Measurements from ENCODE around the gene COL20A1.

DNA sequence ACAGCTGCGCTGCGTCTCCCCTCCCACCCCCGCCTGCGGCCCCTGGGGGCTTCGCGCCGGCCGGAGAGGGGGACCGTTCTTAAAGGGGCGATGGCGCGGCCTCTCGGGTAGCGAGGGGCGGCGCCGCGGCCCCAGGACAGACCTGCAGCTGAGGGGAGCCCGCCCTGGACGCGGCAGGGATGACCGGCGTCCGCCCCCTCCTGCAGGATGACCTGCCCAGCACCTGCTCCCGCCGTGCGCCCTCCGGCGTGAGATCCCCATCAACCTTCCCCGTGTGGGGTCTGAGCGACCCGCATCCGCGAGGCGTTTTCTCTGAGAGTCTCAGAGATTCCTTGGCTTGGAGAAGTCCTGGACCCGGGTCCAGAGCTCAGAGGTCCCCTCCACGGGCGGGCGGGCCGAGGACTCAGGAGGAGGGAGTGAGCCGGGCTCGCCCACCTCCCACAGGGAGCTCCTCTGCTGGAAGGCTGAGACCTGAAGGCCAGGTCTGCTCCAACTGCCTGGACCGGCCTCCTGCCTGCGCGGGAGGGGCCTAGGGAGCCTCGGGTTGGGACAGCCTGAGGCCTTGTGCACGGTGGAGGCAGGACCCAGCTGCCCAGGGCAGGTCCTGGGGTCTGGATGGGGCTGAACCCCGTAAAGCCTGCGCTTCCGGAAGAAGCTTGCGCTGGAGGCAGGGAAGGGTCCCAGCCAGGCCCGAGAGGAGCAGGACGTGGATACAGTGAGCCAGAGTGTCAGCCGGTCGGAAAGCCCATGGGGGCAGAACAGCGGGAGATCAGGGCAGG, 38.2 kb upstream of the COL20A1 start:
- no peak for TF ChIP-seq CTCF (IDR thresholded peaks at IDR 0.05)
- TF ChIP-seq POLR2AphosphoS5 (IDR thresholded peaks at IDR 0.05; ENCODE audit: insufficient read depth in 1 of 2, low read depth in 1 of 2): no peak

Measured in vagina (tissue), 2 donors.